A549 treated with AZD9567 at 1 μM for 4 hours (cell line): Measurements from ENCODE around the gene KRTAP1-1. TPM values are rescaled to one million over a fixed set of nuclear protein-coding genes. Genes with fewer than 3 reads are reported as not detected.

Source experiments
- total RNA-seq: library from RNA; stranded (reverse); fragments of 200-300 nt; extraction: Qiagen RNA extraction; gene quantifications from 5 replicates; pipeline ENCODE4 v1.2.3, GENCODE V29; 2022; ENCODE audit not compliant: insufficient read depth

Gene KRTAP1-1, protein sequence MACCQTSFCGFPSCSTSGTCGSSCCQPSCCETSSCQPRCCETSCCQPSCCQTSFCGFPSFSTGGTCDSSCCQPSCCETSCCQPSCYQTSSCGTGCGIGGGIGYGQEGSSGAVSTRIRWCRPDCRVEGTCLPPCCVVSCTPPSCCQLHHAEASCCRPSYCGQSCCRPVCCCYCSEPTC
- total RNA-seq: not detected in 5 replicates

DNA sequence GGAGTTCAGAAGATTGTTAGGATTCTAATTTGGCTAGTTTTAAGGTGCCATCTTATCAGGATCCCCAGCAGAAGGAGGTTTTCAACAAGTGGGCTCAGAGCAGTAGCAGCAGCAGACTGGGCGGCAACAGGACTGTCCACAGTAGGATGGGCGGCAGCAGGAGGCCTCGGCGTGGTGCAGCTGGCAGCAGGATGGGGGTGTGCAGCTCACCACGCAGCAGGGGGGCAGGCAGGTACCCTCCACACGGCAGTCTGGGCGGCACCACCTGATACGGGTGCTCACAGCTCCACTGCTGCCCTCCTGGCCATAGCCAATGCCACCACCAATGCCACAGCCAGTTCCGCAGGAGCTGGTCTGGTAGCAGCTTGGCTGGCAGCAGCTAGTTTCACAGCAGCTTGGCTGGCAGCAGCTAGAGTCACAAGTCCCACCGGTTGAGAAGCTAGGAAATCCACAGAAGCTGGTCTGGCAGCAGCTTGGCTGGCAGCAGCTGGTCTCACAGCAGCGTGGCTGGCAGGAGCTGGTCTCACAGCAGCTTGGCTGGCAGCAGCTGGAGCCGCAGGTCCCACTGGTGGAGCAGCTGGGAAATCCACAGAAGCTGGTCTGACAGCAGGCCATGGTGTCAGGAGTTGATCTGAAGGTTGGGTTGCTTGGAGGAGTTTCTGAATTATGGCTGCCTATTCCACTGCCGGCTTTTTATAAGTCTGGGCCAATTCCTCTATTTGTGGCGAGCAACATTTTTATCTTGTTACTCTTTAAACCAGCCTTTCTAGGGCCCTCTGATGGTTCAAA, at the start of gene KRTAP1-1:
KRTAP1-1 (minus strand) TSS at position 668 of the 789 bp plus-strand sequence; CDS start at position 615, 53 bp downstream.

DNA sequence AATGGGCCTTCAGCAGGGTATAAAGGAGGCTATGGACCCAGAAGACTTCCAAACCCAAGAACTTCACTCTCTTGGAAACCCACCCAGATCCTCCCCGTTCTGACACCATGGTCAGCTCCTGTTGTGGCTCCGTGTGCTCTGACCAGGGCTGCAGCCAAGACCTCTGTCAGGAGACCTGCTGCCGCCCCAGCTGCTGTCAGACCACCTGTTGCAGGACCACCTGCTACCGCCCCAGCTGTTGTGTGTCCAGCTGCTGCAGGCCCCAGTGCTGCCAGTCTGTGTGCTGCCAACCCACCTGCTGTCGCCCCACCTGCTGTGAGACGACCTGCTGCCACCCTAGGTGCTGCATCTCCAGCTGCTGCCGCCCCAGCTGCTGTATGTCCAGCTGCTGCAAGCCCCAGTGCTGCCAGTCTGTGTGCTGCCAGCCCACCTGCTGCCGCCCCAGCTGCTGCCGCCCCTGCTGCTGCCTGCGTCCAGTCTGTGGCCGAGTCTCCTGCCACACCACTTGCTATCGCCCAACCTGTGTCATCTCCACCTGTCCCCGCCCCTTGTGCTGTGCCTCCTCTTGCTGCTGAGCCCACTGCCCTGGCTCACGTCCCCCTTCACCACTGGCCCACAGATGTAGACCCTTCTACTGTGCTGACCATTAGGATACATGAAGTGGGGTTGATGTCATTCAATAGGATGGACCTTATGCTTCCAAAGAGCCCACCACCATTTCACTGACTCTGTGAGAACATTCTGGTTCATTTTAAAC, 43.0 kb upstream of the KRTAP1-1 start, which contains the start of gene KRTAP4-7:
KRTAP4-7 (plus strand) TSS at position 51 of the 757 bp plus-strand sequence; CDS start at position 108, 57 bp downstream.

DNA sequence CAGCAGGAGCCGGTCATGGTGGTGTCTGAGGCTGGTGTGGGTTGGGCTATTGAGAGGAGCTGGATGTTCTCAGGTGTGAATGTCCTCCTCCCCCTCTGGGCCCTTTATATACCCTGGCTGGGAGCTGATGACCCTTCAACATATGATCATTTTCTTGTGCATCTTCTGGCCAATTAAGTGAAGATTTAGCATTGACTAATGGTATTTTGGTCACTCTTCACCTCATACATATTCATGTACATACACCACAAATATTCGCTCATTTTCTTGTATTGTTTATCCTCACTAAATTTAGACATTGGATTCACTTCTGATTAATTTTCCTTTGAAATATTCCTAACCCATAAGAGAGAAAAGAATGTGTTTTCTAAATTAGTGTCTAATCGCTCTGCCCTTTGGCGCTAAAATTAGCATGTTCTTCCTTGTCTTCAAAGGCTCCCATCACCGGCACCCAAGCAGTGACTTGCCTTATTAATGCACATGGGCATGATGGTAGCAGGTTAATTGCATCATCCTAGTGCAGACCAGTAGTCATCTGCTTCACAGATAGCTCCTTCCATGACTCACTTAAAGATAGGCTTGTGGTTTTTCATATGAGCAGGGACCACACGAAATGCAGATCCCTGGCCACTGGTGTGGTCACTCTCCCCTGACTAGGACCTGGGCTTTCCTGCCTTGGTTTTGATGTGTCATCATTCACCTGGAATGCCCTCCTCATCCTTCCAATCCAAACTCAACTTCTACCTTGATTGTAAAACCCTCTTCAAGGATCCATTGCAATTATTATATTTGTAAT, 24.8 kb upstream of the KRTAP1-1 start, which contains the start of gene KRTAP2-4:
KRTAP2-4 (minus strand) TSS at position 51 of the 796 bp plus-strand sequence; CDS start at position 17, 34 bp downstream.

DNA sequence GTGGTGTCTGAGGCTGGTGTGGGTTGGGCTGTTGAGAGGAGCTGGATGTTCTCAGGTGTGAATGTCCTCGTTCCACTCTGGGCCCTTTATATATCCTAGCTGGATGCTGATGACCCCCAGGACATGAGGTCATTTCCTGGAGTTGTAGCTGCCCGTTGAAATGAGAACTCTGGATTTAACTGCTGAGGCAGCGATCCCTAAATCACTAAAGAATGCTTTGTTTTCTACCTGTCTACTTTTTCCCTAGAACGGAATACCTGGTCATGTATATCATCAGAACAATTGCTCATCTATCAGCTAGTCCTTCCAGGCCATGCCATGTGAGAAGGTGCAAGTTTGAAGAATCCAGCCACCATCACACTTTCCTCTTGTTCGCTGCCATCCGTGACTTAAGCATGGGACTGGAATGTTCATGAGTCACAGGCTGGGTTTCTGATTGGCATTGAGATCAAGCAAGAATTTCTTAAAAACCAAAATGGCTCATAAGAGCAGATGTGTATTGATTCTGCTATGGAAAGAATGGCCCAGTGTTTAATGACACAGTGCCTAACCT, 18.9 kb upstream of the KRTAP1-1 start, which contains the start of gene KRTAP2-3:
KRTAP2-3 (minus strand) TSS at position 63 of the 553 bp plus-strand sequence. CDS start 64 bp downstream, outside the sequence.

DNA sequence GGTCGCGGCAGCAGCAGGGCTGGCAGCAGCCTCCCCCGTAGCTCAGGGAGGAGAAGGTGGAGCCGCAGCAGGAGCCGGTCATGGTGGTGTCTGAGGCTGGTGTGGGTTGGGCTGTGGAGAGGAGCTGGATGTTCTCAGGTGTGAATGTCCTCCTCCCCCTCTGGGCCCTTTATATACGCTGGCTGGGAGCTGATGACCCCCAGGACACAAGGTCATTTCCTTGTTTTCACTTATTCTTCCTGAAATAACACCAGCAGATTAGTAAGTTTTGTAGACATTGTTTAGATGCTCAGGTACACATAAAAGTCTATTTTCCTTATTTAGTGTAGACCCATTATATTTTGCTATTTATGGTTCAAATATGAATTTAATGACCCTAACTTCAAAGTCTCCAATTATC, 13.9 kb upstream of the KRTAP1-1 start, which contains the start of gene KRTAP2-2:
KRTAP2-2 (minus strand) TSS at position 101 of the 400 bp plus-strand sequence; CDS start at position 82, 19 bp downstream.

DNA sequence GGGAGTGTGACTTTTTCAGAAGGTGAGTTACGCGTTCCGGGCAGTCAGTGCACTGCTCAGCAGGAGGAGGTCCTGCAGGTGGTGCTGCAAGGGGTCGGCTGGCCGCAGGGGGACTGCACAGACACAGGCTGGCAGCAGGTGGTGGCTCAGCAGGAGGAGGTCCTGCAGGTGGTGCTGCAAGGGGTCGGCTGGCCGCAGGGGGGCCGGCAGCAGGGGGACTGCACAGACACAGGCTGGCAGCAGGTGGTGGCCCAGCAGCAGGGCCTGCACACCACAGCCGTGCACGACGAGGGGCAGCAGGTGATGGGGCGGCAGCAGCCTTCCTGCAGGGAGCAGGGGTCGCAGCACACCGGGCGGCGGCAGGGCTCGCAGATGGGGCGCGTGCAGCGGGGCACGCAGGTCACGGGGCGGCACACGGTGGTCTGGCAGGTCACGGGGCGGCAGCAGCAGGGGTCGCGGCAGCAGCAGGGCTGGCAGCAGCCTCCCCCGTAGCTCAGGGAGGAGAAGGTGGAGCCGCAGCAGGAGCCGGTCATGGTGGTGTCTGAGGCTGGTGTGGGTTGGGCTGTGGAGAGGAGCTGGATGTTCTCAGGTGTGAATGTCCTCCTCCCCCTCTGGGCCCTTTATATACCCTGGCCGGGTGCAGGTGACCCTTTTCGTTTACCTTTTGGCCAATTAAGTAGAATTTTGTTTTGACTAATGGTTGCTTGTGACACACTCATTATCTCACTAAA, 5.7 kb upstream of the KRTAP1-1 start, which contains the start of gene KRTAP2-1:
KRTAP2-1 (minus strand) TSS at position 582 of the 731 bp plus-strand sequence; CDS start at position 533, 49 bp downstream.

DNA sequence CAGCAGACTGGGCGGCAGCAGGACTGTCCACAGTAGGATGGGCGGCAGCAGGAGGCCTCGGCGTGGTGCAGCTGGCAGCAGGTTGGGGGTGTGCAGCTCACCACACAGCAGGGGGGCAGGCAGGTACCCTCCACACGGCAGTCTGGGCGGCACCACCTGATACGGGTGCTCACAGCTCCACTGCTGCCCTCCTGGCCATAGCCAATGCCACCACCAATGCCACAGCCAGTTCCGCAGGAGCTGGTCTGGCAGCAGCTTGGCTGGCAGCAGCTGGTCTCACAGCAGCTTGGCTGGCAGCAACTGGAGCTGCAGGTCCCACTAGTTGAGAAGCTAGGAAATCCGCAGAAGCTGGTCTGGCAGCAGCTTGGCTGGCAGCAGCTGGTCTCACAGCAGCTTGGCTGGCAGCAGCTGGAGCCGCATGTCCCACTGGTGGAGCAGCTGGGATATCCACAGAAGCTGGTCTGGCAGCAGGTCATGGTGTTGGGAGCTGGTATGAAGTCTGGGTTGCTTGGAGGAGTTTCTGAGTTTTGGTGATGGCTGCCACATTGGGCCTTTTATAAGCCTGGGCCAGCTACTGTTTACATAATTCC, 6.8 kb downstream of the KRTAP1-1 start, which contains the start of gene KRTAP1-3:
KRTAP1-3 (minus strand) TSS at position 529 of the 590 bp plus-strand sequence; CDS start at position 476, 53 bp downstream.

DNA sequence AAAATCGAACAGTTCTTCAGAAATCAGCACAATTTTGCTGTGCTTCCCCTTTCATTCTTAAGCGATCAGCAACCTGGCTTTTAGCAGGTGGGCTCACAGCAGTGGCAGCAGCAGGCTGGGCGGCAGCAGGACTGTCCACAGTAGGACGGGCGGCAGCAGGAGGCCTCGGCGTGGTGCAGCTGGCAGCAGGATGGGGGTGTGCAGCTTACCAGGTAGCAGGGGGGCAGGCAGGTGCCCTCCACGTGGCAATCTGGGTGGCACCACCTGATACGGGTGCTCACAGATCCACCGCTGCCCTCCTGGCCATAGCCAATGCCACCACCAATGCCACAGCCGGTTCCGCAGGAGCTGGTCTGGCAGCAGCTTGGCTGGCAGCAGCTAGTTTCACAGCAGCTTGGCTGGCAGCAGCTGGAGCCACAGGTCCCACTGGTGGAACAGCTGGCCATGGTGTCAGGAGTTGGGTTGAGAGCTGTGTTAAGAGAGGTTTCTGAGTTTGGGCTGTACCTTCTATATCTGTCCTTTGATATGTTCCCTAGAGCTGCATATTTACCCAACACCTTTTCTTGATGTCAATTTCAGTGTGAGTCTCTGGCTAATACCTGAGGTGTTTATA, 11.5 kb downstream of the KRTAP1-1 start, which contains the start of gene KRTAP1-4:
KRTAP1-4 (minus strand) TSS at position 563 of the 613 bp plus-strand sequence; CDS start at position 446, 117 bp downstream.

DNA sequence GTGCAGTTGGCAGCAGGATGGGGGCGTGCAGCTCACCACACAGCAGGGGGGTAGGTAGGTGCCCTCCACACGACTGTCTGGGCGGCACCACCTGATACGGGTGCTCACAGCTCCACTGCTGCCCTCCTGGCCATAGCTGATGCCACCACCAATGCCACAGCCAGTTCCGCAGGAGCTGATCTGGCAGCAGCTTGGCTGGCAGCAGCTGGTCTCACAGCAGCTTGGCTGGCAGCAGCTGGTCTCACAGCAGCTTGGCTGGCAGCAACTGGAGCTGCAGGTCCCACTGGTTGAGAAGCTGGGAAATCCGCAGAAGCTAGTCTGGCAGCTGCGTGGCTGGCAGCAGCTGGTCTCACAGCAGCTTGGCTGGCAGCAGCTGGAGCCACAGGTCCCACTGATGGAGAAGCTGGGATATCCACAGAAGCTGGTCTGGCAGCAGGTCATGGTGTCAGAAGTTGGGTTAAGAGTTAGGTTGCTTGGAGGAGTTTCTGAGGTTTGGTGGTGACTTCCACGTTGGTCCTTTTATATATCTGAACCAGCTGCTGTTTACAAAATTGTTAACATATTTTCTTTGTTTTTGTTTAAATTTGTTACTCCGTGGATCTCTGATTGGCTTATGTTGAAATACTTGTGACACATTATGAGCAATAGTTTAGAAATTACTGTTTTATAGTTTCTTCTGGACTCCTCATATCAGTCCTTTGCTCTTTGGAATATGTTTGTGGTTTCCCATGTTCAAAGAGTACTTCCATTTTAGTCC, 14.4 kb downstream of the KRTAP1-1 start, which contains the start of gene KRTAP1-5:
KRTAP1-5 (minus strand) TSS at position 494 of the 757 bp plus-strand sequence; CDS start at position 441, 53 bp downstream.

DNA sequence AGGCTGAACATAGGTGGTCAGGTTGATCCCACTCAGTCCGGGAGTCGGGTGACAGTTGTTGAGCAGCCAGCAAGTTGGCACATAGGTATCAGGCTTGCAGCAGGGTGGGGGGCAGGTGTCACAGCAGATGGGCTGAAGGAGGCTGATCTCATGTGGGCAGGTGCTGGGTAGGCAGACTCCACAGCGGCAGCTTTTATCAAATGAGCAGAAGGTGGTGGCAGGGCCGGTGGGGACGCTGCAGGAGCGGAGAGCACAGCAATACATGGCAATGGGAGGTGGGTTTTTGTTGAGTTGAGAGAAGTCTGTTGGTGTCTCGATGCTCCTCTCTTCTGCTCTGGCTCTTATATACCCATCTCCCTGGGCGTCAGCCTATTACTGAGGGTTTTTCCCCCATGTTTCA, 32.4 kb downstream of the KRTAP1-1 start, which contains the start of gene KRTAP3-1:
KRTAP3-1 (minus strand) TSS at position 318 of the 400 bp plus-strand sequence; CDS start at position 264, 54 bp downstream.

DNA sequence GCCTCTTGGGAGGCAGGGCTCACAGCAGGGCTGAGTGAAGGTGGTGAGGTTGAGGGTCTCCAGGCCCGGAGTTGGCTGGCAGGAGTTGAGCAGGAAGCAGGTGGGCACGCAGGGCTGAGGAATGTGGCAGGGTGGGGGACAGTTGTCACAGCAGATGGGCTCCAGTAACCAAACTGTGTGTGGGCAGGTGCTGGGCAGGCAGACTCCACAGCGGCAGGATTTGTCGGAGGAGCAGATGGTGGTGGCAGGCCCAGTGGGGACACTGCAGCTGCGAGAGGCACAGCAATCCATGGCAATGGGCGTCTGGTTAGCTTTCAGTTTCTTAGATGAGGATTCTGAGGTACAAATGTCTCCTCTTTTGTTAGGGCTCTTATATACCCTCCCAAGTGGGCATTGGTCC, 41.7 kb downstream of the KRTAP1-1 start, which contains the start of gene KRTAP3-2:
KRTAP3-2 (minus strand) TSS at position 344 of the 400 bp plus-strand sequence; CDS start at position 291, 53 bp downstream.

DNA sequence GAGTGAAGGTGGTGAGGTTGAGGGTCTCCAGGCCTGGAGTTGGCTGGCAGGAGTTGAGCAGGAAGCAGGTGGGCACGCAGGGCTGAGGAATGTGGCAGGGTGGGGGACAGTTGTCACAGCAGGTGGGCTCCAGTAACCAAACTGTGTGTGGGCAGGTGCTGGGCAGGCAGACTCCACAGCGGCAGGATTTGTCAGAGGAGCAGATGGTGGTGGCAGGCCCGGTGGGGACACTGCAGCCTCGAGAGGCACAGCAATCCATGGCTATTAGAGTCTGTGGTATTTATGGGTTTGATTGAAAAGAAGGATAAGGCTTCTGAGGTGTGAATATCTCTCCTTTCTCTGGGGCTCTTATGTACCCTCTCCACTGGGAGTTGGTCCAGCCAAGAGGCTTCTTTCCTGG, 47.4 kb downstream of the KRTAP1-1 start, which contains the start of gene KRTAP3-3:
KRTAP3-3 (minus strand) TSS at position 326 of the 400 bp plus-strand sequence; CDS start at position 259, 67 bp downstream.

Other genes starting within 250 kb of the KRTAP1-1 start
- gene KRT28, start 241.5 kb downstream of the KRTAP1-1 start, total RNA-seq: not detected in 5 replicates
- gene KRT10, start 218.8 kb downstream of the KRTAP1-1 start, total RNA-seq: 51.8 to 115 TPM (median 108 TPM) in 5 replicates
- not detected in 5 replicates for gene KRT12, start 174.2 kb downstream of the KRTAP1-1 start, total RNA-seq
- gene KRT20, start 156.2 kb downstream of the KRTAP1-1 start, total RNA-seq: 0.23 to 0.42 TPM (median 0.35 TPM) in 4 of 5 replicates, not detected in the other
- 0.07 to 0.26 TPM (median 0.07 TPM) in 3 of 5 replicates, not detected in the others for gene KRT23, start 103.8 kb downstream of the KRTAP1-1 start, total RNA-seq
- not detected in 5 replicates for gene KRT39, start 74.5 kb downstream of the KRTAP1-1 start, total RNA-seq
- gene KRT40, start 57.1 kb downstream of the KRTAP1-1 start, total RNA-seq: not detected in 5 replicates
- gene KRTAP3-3, start 47.3 kb downstream of the KRTAP1-1 start, total RNA-seq: not detected in 5 replicates
- gene KRTAP3-2, start 41.5 kb downstream of the KRTAP1-1 start, total RNA-seq: 0.16 to 3.6 TPM (median 0.25 TPM) in 5 replicates
- not detected in 5 replicates for gene KRTAP3-1, start 32.3 kb downstream of the KRTAP1-1 start, total RNA-seq
- gene KRTAP1-5, start 14.2 kb downstream of the KRTAP1-1 start, total RNA-seq: not detected in 5 replicates
- not detected in 5 replicates for gene KRTAP1-4, start 11.3 kb downstream of the KRTAP1-1 start, total RNA-seq
- gene KRTAP1-3, start 6.6 kb downstream of the KRTAP1-1 start, total RNA-seq: not detected in 5 replicates
- not detected in 5 replicates for gene KRTAP2-1, start 5.9 kb upstream of the KRTAP1-1 start, total RNA-seq
- gene KRTAP2-2, start 13.8 kb upstream of the KRTAP1-1 start, total RNA-seq: not detected in 5 replicates
- 0.09 to 0.19 TPM (median 0.17 TPM) in 4 of 5 replicates, not detected in the other for gene KRTAP2-3, start 18.7 kb upstream of the KRTAP1-1 start, total RNA-seq
- not detected in 5 replicates for gene KRTAP2-4, start 24.4 kb upstream of the KRTAP1-1 start, total RNA-seq
- gene KRTAP4-7, start 42.7 kb upstream of the KRTAP1-1 start, total RNA-seq: not detected in 5 replicates
- not detected in 5 replicates for gene KRTAP4-8, start 56.7 kb upstream of the KRTAP1-1 start, total RNA-seq
- not detected in 5 replicates for gene KRTAP4-16, start 60.8 kb upstream of the KRTAP1-1 start, total RNA-seq
- gene KRTAP4-9, start 63.9 kb upstream of the KRTAP1-1 start, total RNA-seq: not detected in 5 replicates
- gene KRTAP4-11, start 76.9 kb upstream of the KRTAP1-1 start, total RNA-seq: not detected in 5 replicates
- gene KRTAP4-12, start 82.7 kb upstream of the KRTAP1-1 start, total RNA-seq: not detected in 5 replicates
- gene KRTAP4-6, start 99.1 kb upstream of the KRTAP1-1 start, total RNA-seq: not detected in 5 replicates
- not detected in 5 replicates for gene KRTAP4-5, start 108.4 kb upstream of the KRTAP1-1 start, total RNA-seq
- gene KRTAP4-4, start 119.3 kb upstream of the KRTAP1-1 start, total RNA-seq: 0.07 TPM in 1 of 5 replicates, not detected in the others
- not detected in 5 replicates for gene KRTAP4-3, start 126.8 kb upstream of the KRTAP1-1 start, total RNA-seq
- gene KRTAP4-2, start 136.8 kb upstream of the KRTAP1-1 start, total RNA-seq: not detected in 5 replicates
- gene KRTAP4-1, start 143.5 kb upstream of the KRTAP1-1 start, total RNA-seq: not detected in 5 replicates
- gene KRTAP9-1, start 148.4 kb upstream of the KRTAP1-1 start, total RNA-seq: not detected in 5 replicates
- not detected in 5 replicates for gene KRTAP9-2, start 185.2 kb upstream of the KRTAP1-1 start, total RNA-seq
- not detected in 5 replicates for gene KRTAP9-3, start 191.0 kb upstream of the KRTAP1-1 start, total RNA-seq
- not detected in 5 replicates for gene KRTAP9-8, start 196.5 kb upstream of the KRTAP1-1 start, total RNA-seq
- gene KRTAP9-4, start 208.2 kb upstream of the KRTAP1-1 start, total RNA-seq: not detected in 5 replicates
- not detected in 5 replicates for gene KRTAP9-9, start 213.9 kb upstream of the KRTAP1-1 start, total RNA-seq
- gene KRTAP9-6, start 223.9 kb upstream of the KRTAP1-1 start, total RNA-seq: not detected in 5 replicates
- not detected in 5 replicates for gene KRTAP9-7, start 234.2 kb upstream of the KRTAP1-1 start, total RNA-seq